Testis (tissue), 2 donors: Measurements from ENCODE around the gene BTN3A1.

Experiments used
- CTCF ChIP-seq, 3 experiments: fragments of 450-650 bp in 2 of 3; fragments of 200-600 bp in 1 of 3; sonication (generic) in 1 of 3; IDR thresholded peaks; one replicate each; pipeline ENCODE4 v1.5.1; 2016 to 2019; ENCODE audit warnings: antibody characterized with exemption in 3 of 3, mild to moderate bottlenecking in 2 of 3, moderate library complexity in 1 of 3
- POLR2A ChIP-seq: fragments of 450-650 bp; IDR thresholded peaks from one replicate; pipeline ENCODE4 v1.6.1; 2017; ENCODE audit warnings: antibody characterized with exemption, mild to moderate bottlenecking, moderate library complexity

- TF ChIP-seq CTCF (IDR thresholded peaks at IDR 0.05) (no peak), POLR2A (no peak)
These were observed 16.3 kb upstream of the BTN3A1 start for GRCh38 chr6:26385734-26386125.
